GM12891 (cell line): ENCODE data around the gene SCN9A.

ENCODE experiments used
- POLR2A ChIP-seq: IDR thresholded peaks from 2 replicates; pipeline ENCODE4 v1.6.1; 2011; ENCODE audit warnings: low read depth, low read length, control low read depth
- POLR2AphosphoS5 ChIP-seq: IDR thresholded peaks from 2 replicates; pipeline ENCODE4 v1.6.1; 2011; ENCODE audit warnings: low read depth, low read length, control low read depth
- TAF1 ChIP-seq: IDR thresholded peaks from 2 replicates; pipeline ENCODE4 v1.6.1; 2011; ENCODE audit warnings: low read depth, low read length, control low read depth

DNA sequence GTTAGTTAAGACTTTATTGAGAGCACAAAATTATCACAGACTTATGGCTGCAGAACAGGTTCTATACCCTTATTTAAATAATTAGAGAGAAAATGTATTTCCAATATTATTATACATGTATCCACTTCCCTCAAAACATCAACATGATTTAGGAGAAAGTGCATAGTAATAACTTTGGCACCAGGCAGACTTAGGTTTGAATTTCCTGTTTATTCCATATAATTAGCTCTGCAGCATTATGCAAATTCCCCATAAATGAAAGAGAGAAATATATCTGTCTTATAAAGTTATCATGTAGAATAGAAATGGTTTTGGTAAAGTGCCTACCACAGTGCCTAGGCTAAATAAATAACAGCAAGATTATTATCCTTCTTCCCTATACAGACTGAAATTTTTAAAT, 15.3 kb downstream of the SCN9A start:
- TF ChIP-seq POLR2AphosphoS5 (no peak), POLR2A (no peak), TAF1 (no peak)
